Hematopoietic multipotent progenitor cell treated with erythropoietin and hydrocortisone succinate and interleukin-3 and kit ligand, for 4 days (in vitro differentiated cells): Measurements from ENCODE around the gene MYL7.

ENCODE experiments used
- DNase-seq: peaks from one replicate; pipeline ENCODE4 v3.0.0-alpha.2; 2015

The MYL7 gene

DNA sequence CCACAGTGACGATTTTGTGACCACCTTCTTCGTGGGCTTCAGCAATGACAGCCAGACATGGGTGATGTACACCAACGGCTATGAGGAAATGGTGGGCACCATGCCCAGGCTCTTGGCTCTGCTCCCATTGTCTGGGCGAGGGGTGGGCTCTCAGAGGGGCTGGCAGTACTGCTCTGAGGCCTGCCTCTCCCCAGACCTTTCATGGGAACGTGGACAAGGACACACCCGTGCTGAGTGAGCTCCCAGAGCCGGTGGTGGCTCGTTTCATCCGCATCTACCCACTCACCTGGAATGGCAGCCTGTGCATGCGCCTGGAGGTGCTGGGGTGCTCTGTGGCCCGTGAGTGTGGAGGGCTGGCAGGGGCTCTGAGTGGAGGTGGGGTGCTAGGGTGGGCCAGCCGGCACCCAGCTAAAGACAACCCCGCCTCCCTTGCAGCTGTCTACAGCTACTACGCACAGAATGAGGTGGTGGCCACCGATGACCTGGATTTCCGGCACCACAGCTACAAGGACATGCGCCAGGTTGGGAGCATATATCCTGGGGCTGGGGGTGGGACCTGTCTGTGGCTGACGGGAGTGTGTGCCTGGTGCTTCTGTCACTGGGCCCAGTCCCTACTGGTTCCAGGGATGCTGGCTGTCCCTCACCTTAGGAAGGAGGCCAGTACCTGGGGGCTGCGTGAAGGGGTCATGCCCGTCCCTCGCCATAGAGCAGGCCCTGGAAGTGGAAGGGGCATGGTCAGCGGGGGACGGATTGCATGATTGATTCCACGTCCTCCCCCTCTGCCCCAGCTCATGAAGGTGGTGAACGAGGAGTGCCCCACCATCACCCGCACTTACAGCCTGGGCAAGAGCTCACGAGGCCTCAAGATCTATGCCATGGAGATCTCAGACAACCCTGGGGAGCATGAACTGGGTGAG is 30.2 kb downstream of the MYL7 start:
- no peak for DNase-seq

- DNase-seq, result no peak
These were observed 31.1 kb downstream of the MYL7 start for GRCh38 chr7:44109991-44110390.

GRCh38 chr7:44108768-44109750 is 32.1 kb downstream of the MYL7 start:
- no peak for DNase-seq

- no peak for DNase-seq
These were observed 33.0 kb downstream of the MYL7 start for GRCh38 chr7:44107961-44108767.

DNA sequence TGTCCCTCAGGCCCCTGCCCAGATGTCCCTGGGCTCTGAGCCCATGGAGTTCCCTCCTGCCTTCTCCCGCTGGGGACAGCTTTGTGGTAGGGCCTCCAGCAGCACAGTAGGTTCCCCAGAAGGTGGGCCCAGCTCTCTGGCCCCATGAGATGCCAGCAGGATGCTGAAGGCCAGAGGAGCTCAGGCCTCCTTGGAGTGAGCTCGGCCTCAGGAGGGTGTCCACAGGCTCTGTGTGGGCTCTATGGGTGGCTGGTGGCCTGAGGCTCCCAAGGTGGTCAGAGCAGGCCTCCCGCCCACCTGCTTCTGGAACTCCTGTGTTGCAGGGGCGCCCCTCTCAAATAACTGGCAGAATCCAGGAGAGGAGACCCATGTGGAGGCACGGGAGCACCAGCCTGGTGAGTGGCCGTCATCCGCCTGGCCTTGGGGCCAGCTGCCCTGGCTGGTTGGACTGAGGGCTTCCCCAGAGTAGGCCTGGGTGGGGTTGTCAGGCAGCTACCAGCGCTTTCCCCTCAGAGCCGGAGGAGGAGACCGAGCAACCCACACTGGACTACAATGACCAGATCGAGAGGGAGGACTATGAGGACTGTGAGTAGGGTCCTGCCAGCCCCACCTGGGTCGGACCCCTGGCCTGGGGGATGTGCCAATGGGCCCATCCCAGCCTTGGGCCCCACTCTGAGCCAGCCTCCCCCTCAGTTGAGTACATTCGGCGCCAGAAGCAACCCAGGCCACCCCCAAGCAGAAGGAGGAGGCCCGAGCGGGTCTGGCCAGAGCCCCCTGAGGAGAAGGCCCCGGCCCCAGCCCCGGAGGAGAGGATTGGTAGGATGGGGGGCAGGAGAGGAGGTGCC is 33.8 kb downstream of the MYL7 start:
- DNase-seq, result no peak

GRCh38 chr7:44106311-44107065 is 34.6 kb downstream of the MYL7 start:
- no peak for DNase-seq

DNA sequence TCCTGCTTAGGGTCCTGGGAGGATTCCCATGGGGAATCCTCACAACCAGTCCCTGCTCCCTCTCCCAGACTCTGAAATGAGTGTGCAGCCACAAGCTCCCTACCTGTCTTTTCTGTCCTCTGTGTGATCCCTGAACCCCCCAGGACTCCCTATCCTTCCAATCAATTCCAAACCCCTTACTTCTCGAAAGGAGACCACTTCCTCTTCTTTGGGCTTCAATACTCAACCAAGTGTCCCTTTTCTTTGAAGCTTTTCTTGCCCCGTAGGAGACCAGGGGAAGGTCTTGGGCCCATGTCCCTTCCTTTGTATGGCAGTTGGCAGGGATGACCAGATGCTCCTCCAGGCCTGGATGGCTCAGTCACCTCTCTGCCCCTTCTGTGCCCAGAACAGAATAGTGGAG is 35.3 kb downstream of the MYL7 start:
- no peak for DNase-seq

GRCh38 chr7:44104860-44105771 is 36.0 kb downstream of the MYL7 start:
- DNase-seq, result no peak

- DNase-seq, result peak; percentile 66
These were observed 36.9 kb downstream of the MYL7 start, which contains the start of gene AEBP1 for GRCh38 chr7:44103923-44104859. Gene AEBP1 (plus strand): TSS chr7:44104345. CDS start chr7:44104666, 321 bp downstream.

- no peak for DNase-seq
These were observed 37.6 kb downstream of the MYL7 start for GRCh38 chr7:44103566-44103922.

- no peak for DNase-seq
These were observed 38.1 kb downstream of the MYL7 start for GRCh38 chr7:44102846-44103565.

- DNase-seq, result no peak
These were observed 38.9 kb downstream of the MYL7 start for GRCh38 chr7:44101966-44102845.

DNA sequence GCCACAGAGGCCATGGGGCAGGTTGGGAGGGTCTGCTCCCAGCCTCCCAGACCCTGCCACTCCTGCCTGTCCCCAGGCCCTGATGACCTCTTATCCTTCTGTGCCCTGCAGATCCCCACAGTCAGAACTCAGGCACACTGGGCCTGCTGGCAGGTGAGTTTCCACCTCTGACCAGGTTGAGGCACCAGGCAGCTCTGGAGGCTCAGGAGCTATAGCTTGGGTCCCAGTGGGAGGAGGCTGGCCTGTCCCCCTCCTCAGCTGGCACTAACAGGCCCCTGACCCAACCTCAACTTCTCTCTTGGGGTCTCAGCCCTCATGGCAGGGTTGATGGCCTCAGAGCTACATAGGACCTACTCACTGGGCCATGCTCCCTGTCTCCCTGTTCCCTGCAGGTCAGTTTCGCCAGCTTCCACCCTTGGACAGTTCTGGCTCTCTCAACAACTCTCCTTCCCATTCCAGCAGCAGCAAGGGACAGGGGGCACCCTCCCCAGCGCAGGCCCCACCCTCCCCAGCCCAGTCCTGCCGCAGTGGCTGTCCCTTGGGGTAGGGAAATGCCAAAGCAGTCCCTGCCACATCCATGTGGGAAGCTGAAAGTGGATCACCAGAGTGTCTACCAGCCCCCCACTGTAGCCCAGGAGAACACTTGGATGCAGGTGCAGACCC is 39.7 kb downstream of the MYL7 start:
- DNase-seq, result no peak

GRCh38 chr7:44100458-44101302 is 40.5 kb downstream of the MYL7 start:
- DNase-seq, result no peak

DNA sequence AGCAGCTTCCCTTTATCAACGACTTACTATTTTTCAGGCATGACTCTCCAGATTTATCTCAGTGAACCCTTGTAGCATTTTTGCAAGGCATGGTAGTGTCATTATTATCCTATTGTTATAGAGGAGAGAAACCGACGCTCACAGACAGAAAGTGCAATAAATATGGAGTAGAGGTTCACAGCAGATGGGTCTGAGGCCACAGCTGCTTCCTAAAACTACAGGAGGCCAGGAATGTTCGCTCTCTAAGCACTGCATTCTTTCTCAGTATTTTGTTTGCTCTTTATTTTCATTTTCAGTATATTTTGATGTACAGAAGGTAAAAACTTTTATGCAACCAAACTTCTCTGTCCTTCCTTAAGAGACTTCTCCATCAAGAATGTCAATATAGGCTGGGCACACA is 41.5 kb downstream of the MYL7 start:
- no peak for DNase-seq
